SHP77 (cell line): ENCODE data around the gene ZNF699.
"Not testable (repeated sequence)": the region's sequence is repeated elsewhere in the genome, so short reads cannot be mapped to it uniquely, and the experiment has no call there.

ENCODE experiments used
- DNase-seq, 2 experiments: peaks; one replicate each; lab custom pipeline; 2025; lab: John Stamatoyannopoulos, UW

Gene ZNF699

GRCh38 chr19:9289231-9289884 lies 20.3 kb downstream of the ZNF699 start:
- DNase-seq, result no peak

GRCh38 chr19:9283485-9283884 lies 26.2 kb downstream of the ZNF699 start:
- not testable (repeated sequence) for DNase-seq

- no peak for DNase-seq
These were observed 58.4 kb downstream of the ZNF699 start for GRCh38 chr19:9251236-9251635.

GRCh38 chr19:9250630-9251029 lies 59.0 kb downstream of the ZNF699 start, which contains the start of gene OR7E24:
Gene OR7E24, plus strand, starts transcription at chr19:9250930. Its CDS starts 114 bp downstream, at chr19:9251044.
- no peak for DNase-seq
